Measurements from ENCODE around the gene ATOX1. TPM values are rescaled to one million over a fixed set of nuclear protein-coding genes. Genes with fewer than 3 reads are reported as not detected.
A peak's percentile ranks its signal among the peaks of the same experiment; 100 is the strongest.

Gene ATOX1
- total RNA-seq, 2 experiments from 2014 or later: 74.8 to 85.9 TPM

GRCh38 chr5:151743530-151743929 is 14.9 kb downstream of the ATOX1 start:
- Mint-ChIP-seq H3K4me3 (no peak overlapping the region), H3K36me3 (ENCODE audit: low read depth) (peaks cover 16% of the 10 kb centered on the region), H3K27ac (no peak overlapping the region), H3K27me3 (no peaks in the 10 kb centered on the region), H3K9me3 (ENCODE audit: low read depth) (no peaks in the 10 kb centered on the region), H3K4me1 (peaks cover 27% of the 10 kb centered on the region)
- no peak for ATAC-seq
- intact Hi-C loops (cut with DNase I, micrococcal nuclease): no loop called here
- CTCF ChIA-PET: interaction anchor here (1.2 to 1.4 kb wide), 2 partner anchors 28 to 85 kb away, joined by 3 to 5 read pairs; partner anchors contain the start of gene G3BP1
- DNase-seq: no peak
- POLR2A ChIA-PET: no interaction called here

DNA sequence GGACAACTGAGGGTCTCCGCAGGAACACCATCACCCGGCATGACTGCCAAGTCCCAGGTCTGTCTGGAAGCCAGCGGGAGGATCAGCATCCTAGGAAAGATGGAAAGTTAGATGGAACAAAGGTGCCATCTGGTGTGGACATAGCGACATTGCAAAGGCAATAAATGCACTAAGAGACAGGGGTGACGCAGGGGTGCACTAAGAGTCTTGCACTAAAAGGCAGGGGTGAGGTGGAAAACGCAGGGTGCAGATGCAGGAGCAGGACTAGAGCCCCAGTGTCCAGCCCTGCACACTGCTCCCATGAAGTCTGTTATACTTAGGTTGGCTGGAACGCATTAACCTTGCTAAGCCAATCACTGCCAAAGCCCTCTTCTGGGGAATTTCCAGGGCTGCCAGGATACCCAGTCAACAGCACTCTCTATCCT is 15.5 kb downstream of the ATOX1 start:
- intact Hi-C loops (cut with DNase I, micrococcal nuclease): no loop called here
- Mint-ChIP-seq H3K27ac (no peak overlapping the region), H3K9me3 (ENCODE audit: low read depth) (no peaks in the 10 kb centered on the region), H3K36me3 (ENCODE audit: low read depth) (peaks cover 16% of the 10 kb centered on the region), H3K27me3 (no peaks in the 10 kb centered on the region), H3K4me3 (no peak overlapping the region), H3K4me1 (peaks cover 27% of the 10 kb centered on the region)
- ChIA-PET CTCF (interaction anchor here (0.5 to 1.6 kb wide), 4 partner anchors 28 to 84 kb away, joined by 3 to 4 read pairs (median 4); no protein-coding TSS in a partner anchor), POLR2A (no interaction called here)
- no peak for ATAC-seq
- no peak for DNase-seq

GRCh38 chr5:151741678-151742423 is 16.6 kb downstream of the ATOX1 start:
- Mint-ChIP-seq H3K4me3 (no peak overlapping the region), H3K27me3 (no peaks in the 10 kb centered on the region), H3K36me3 (ENCODE audit: low read depth) (peaks cover 16% of the 10 kb centered on the region), H3K27ac (no peak overlapping the region), H3K9me3 (ENCODE audit: low read depth) (no peaks in the 10 kb centered on the region), H3K4me1 (peaks cover 25% of the 10 kb centered on the region)
- ATAC-seq (no peak), DNase-seq (no peak)
- ChIA-PET POLR2A (no interaction called here), CTCF (interaction anchor here (0.7 to 4.5 kb wide), 11 partner anchors 7 to 89 kb away, joined by 3 to 45 read pairs (median 4); no protein-coding TSS in a partner anchor)
- intact Hi-C loops (cut with DNase I, micrococcal nuclease): no loop called here

DNA sequence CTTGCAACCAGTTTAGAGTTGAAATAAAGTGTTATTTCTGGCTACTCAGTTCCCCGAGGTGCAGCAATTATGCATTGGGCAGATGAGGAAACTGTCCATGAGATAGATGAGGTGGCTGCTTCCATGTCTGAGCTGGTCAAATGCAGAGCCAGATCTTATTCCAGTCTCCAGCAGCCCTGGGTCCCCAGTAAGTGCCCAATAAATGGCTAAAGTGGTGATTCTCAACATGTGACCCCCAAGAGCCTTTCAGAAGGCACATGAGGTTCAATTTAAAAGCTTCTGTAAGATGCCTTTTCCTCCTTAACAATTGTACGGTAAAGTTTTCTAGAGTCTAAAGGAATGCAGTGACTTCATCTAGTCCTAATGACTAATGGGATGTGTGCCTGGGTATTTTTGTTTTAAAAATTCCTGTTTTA is 17.5 kb downstream of the ATOX1 start:
- H3K27me3 Mint-ChIP-seq: no peaks in the 10 kb centered on the region
- no peak overlapping the region for H3K4me3 Mint-ChIP-seq
- peaks cover 18% of the 10 kb centered on the region for H3K4me1 Mint-ChIP-seq
- H3K36me3 Mint-ChIP-seq (ENCODE audit: low read depth): peaks cover 15% of the 10 kb centered on the region
- no peak overlapping the region for H3K27ac Mint-ChIP-seq
- CTCF ChIA-PET: interaction anchor here (0.6 to 4.5 kb wide), 18 partner anchors 8 to 321 kb away, joined by 3 to 45 read pairs (median 4); partner anchors contain the start of gene SLC36A1
- intact Hi-C loops (cut with DNase I, micrococcal nuclease): loop anchor here (1.0 kb wide), 3 partner anchors 30 to 294 kb away; partner anchors contain the start of genes G3BP1 (in 1 of the 2) and SLC36A1 (in 1 of the 2)
- DNase-seq: no peak
- no peaks in the 10 kb centered on the region for H3K9me3 Mint-ChIP-seq (ENCODE audit: low read depth)
- no peak for ATAC-seq
- POLR2A ChIA-PET: no interaction called here

DNA sequence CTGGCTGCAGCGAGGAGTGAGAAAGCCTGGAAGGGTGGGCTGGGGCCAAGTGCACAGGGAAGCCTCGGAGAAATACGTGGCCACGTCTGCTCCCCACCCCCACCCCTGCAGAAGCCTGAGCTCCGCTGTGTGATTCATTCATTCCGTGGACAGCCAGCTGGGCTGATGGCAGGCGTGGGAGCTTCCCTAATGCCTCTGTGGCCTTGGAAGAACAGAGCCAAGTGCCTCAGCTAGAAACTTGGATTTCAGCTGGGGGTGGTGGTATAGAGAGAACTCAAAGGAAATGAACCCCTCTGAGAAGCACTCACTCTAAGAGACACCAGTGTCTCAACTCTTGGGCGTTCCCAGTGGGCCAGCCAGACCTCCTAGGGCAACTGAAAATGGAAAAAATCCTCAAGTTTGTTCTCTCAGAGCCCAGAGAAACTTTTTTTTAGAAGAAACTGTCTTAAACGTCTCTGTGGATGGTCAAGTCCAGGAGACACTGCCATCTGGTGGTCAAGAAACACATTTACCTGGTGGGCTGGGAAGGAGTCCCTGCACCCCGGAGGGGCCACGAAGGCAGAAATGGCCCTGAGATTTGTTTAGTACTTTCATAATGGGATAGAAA is 18.0 kb downstream of the ATOX1 start:
- H3K9me3 Mint-ChIP-seq (ENCODE audit: low read depth): no peaks in the 10 kb centered on the region
- H3K27ac Mint-ChIP-seq: no peak overlapping the region
- POLR2A ChIA-PET: interaction anchor here (1.6 kb wide), 1 partner anchor 32 kb away, joined by 5 read pairs; the partner anchor contains the start of gene G3BP1

DNA sequence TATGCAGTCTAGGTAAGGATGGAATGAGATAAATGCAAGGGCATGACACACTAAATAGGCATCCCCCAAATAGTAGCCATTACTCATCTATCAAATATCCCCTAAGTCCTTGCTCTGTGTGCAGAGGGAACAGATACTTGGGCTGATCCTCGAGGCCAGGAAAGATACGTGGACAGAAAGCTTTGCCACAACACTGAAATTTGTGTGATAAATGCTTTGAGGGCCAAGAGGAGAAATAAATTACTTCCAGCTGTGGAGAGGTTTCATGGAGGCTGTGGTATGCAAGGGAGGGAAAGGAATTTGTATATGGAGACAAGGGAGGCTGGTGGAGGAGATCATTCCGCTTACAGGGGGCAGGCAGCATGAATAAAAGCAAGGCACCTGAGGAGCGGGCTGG is 18.5 kb downstream of the ATOX1 start:
- intact Hi-C loops (cut with DNase I, micrococcal nuclease): loop anchor here (1.0 kb wide), 3 partner anchors 31 to 293 kb away; partner anchors contain the start of genes G3BP1 (in 1 of the 2) and SLC36A1 (in 1 of the 2)
- DNase-seq (no peak), ATAC-seq (no peak)
- Mint-ChIP-seq H3K4me3 (no peak overlapping the region), H3K4me1 (peaks cover 9% of the 10 kb centered on the region), H3K36me3 (ENCODE audit: low read depth) (peaks cover 12% of the 10 kb centered on the region), H3K27me3 (no peaks in the 10 kb centered on the region), H3K27ac (no peak overlapping the region), H3K9me3 (ENCODE audit: low read depth) (no peaks in the 10 kb centered on the region)
- ChIA-PET POLR2A (interaction anchor here (1.6 kb wide), 1 partner anchor 32 kb away, joined by 5 read pairs; the partner anchor contains the start of gene G3BP1), CTCF (interaction anchor here (0.6 to 4.5 kb wide), 18 partner anchors 9 to 1095 kb away, joined by 3 to 45 read pairs (median 4); partner anchors contain the start of gene G3BP1)

More for the DNA sequence above, 18.0 kb downstream of the ATOX1 start:
- H3K4me1 Mint-ChIP-seq: peaks cover 14% of the 10 kb centered on the region
- no peak overlapping the region for H3K4me3 Mint-ChIP-seq
- intact Hi-C loops (cut with DNase I, micrococcal nuclease): loop anchor here (1.0 kb wide), 3 partner anchors 31 to 293 kb away; partner anchors contain the start of genes G3BP1 (in 1 of the 2) and SLC36A1 (in 1 of the 2)
- DNase-seq (peak; percentile 65), ATAC-seq (peak; percentile 72)
- H3K27me3 Mint-ChIP-seq: no peaks in the 10 kb centered on the region
- H3K36me3 Mint-ChIP-seq (ENCODE audit: low read depth): peaks cover 15% of the 10 kb centered on the region
- CTCF ChIA-PET: interaction anchor here (0.6 to 4.5 kb wide), 24 partner anchors 8 to 1095 kb away, joined by 3 to 45 read pairs (median 4); partner anchors contain the start of genes G3BP1 and SLC36A1

DNA sequence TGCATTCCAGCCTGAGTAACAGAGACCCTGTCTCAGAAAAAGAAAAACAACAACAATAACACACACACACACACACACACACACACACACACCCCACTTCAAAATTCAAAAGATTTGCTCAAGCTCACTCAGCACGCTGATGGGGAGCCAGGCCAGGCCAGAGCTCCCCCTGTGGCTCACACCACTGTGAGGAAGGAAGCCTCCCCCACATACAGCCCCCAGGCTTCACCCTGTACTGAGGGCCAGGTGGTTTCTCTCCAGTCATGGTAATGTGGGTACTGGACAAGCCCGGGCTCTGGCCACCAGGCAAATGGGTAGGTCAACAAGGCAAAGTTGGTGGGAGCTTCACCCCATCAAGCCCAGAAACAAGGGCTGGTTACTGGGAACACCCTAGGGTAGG is 19.0 kb downstream of the ATOX1 start:
- Mint-ChIP-seq H3K27ac (no peak overlapping the region), H3K36me3 (ENCODE audit: low read depth) (peaks cover 10% of the 10 kb centered on the region)
- intact Hi-C loops (cut with DNase I, micrococcal nuclease): no loop called here

GRCh38 chr5:151738125-151738848 is 20.1 kb downstream of the ATOX1 start:
- Mint-ChIP-seq H3K9me3 (ENCODE audit: low read depth) (no peaks in the 10 kb centered on the region), H3K36me3 (ENCODE audit: low read depth) (peaks cover 5% of the 10 kb centered on the region), H3K4me3 (no peak overlapping the region), H3K27me3 (no peaks in the 10 kb centered on the region), H3K4me1 (peaks cover 9% of the 10 kb centered on the region), H3K27ac (no peak overlapping the region)
- intact Hi-C loops (cut with DNase I, micrococcal nuclease): no loop called here
- no peak for DNase-seq
- CTCF ChIA-PET: interaction anchor here (0.6 to 4.5 kb wide), 6 partner anchors 8 to 86 kb away, joined by 3 to 45 read pairs (median 10); partner anchors contain the start of gene G3BP1
- no peak for ATAC-seq
- POLR2A ChIA-PET: no interaction called here

More for the DNA sequence above, 19.0 kb downstream of the ATOX1 start:
- no peaks in the 10 kb centered on the region for H3K9me3 Mint-ChIP-seq (ENCODE audit: low read depth)
- no peak for DNase-seq
- no peak overlapping the region for H3K4me3 Mint-ChIP-seq
- peaks cover 9% of the 10 kb centered on the region for H3K4me1 Mint-ChIP-seq
- POLR2A ChIA-PET: interaction anchor here (1.6 kb wide), 1 partner anchor 33 kb away, joined by 5 read pairs; the partner anchor contains the start of gene G3BP1
- no peak for ATAC-seq
- H3K27me3 Mint-ChIP-seq: no peaks in the 10 kb centered on the region
- CTCF ChIA-PET: interaction anchor here (0.7 to 4.5 kb wide), 10 partner anchors 9 to 282 kb away, joined by 3 to 45 read pairs (median 10); partner anchors contain the start of gene G3BP1

GRCh38 chr5:151737431-151737830 is 21.0 kb downstream of the ATOX1 start:
- Mint-ChIP-seq H3K9me3 (ENCODE audit: low read depth) (no peaks in the 10 kb centered on the region), H3K4me1 (peaks cover 9% of the 10 kb centered on the region), H3K36me3 (ENCODE audit: low read depth) (peaks cover 6% of the 10 kb centered on the region), H3K4me3 (no peak overlapping the region), H3K27me3 (no peaks in the 10 kb centered on the region), H3K27ac (no peak overlapping the region)
- POLR2A ChIA-PET: interaction anchor here (0.6 kb wide), 1 partner anchor 43 kb away, joined by 3 read pairs; no protein-coding TSS in a partner anchor
- intact Hi-C loops (cut with DNase I, micrococcal nuclease): no loop called here
- DNase-seq (no peak), ATAC-seq (no peak)
- CTCF ChIA-PET: interaction anchor here (2.8 kb wide), 1 partner anchor 79 kb away, joined by 9 read pairs; no protein-coding TSS in a partner anchor

GRCh38 chr5:151735646-151736045 is 22.8 kb downstream of the ATOX1 start:
- no peaks in the 10 kb centered on the region for H3K9me3 Mint-ChIP-seq (ENCODE audit: low read depth)

More at GRCh38 chr5:151735646-151736045, 22.8 kb downstream of the ATOX1 start:
- H3K4me3 Mint-ChIP-seq: no peak overlapping the region
- CTCF ChIA-PET: interaction anchor here (2.8 kb wide), 1 partner anchor 77 kb away, joined by 9 read pairs; no protein-coding TSS in a partner anchor
- POLR2A ChIA-PET: interaction anchor here (0.7 kb wide), 1 partner anchor 35 kb away, joined by 3 read pairs; no protein-coding TSS in a partner anchor
- peaks cover 6% of the 10 kb centered on the region for H3K36me3 Mint-ChIP-seq (ENCODE audit: low read depth)
- DNase-seq: no peak
- intact Hi-C loops (cut with DNase I, micrococcal nuclease): no loop called here
- no peak for ATAC-seq
- H3K4me1 Mint-ChIP-seq: peaks cover 6% of the 10 kb centered on the region
- no peak overlapping the region for H3K27ac Mint-ChIP-seq
- no peaks in the 10 kb centered on the region for H3K27me3 Mint-ChIP-seq

Data from activated CD4-positive, alpha-beta T cell treated with anti-CD3 and anti-CD28 coated beads for 36 hours (primary cell).